ENCODE data around the gene NUDT9.
"Not testable (repeated sequence)": the region's sequence is repeated elsewhere in the genome, so short reads cannot be mapped to it uniquely, and the experiment has no call there.

NUDT9 gene

GRCh38 chr4:87422104-87423052 lies at the start of gene NUDT9:
TSS of gene NUDT9 (plus strand) at chr4:87422573. CDS start at chr4:87422906, 333 bp downstream.
- H3K9ac ChIP-seq (ENCODE audit: low read length), result peak within 1 kb of the TSS; percentile 90
- peak within 1 kb of the TSS; percentile 97 for H3K4me3 ChIP-seq (ENCODE audit: low read length)
- no peaks in the 10 kb centered on the region for H3K27me3 ChIP-seq (ENCODE audit: control insufficient read depth, insufficient read depth, low read length)
- no peaks in the 10 kb centered on the region for H3K36me3 ChIP-seq (ENCODE audit: control insufficient read depth, insufficient read depth, low read length)
- H3K27ac ChIP-seq (ENCODE audit: low read depth, low read length), result peak within 1 kb of the TSS; percentile 91
- no peaks in the 10 kb centered on the region for H3K4me1 ChIP-seq (ENCODE audit: control insufficient read depth, insufficient read depth, low read length)

DNA sequence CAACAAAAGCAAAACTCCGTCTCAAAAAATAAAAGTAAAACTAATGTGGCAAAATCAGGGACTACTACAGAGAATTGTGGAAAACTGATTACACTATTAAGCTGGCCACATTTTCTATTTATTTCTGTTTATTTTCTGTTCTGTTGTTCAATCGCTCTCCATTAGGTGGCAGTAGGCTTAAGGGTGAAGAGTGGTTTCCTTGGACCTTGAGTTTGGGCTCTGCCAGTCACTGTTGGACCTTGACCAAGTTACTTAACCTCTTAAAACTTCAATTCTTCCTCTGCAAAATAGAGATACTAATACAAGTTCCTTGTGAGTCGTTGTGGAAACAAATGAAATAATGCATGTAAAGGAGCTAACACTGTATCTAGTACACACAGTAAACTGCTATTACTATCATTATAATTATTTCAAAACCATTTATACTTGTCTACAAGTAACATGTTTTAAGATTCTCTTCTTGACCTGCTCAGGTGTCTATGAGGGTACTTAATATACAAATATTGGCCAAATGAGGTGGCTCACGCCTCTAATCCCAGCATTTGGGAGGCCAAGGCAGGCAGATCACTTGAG lies 46.6 kb upstream of the NUDT9 start:
- Histone ChIP-seq H3K27me3 (ENCODE audit: control insufficient read depth, insufficient read depth, low read length) (no peaks in the 10 kb centered on the region), H3K9ac (ENCODE audit: low read length) (no peak overlapping the region), H3K36me3 (ENCODE audit: control insufficient read depth, insufficient read depth, low read length) (peaks cover 7% of the 10 kb centered on the region), H3K4me1 (ENCODE audit: control insufficient read depth, insufficient read depth, low read length) (peaks cover 4% of the 10 kb centered on the region), H3K27ac (ENCODE audit: low read depth, low read length) (no peak overlapping the region), H3K4me3 (ENCODE audit: low read length) (no peak overlapping the region)

DNA sequence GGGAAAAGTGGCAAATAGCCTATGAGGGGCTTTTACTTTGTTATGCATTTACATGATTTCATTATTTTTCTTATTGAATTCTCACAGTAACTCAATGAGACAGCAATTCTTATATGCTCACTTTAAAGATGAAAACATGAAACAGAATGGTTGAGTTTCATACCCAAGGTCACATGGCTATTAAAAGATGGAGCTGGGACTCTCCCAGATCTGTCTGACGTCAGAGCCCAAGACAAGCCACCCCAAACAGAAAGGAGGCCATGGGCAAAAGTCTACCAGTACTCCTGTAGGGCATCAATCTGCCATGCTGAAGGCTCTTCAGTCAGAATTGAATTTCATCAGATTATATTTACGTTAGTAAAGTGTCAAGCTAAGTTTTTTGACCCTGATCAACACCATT lies 44.6 kb upstream of the NUDT9 start:
- H3K4me1 ChIP-seq (ENCODE audit: control insufficient read depth, insufficient read depth, low read length), result peaks cover 4% of the 10 kb centered on the region
- no peak overlapping the region for H3K9ac ChIP-seq (ENCODE audit: low read length)
- H3K27ac ChIP-seq (ENCODE audit: low read depth, low read length), result no peak overlapping the region
- no peak overlapping the region for H3K4me3 ChIP-seq (ENCODE audit: low read length)
- H3K27me3 ChIP-seq (ENCODE audit: control insufficient read depth, insufficient read depth, low read length), result no peaks in the 10 kb centered on the region
- H3K36me3 ChIP-seq (ENCODE audit: control insufficient read depth, insufficient read depth, low read length), result peaks cover 4% of the 10 kb centered on the region

DNA sequence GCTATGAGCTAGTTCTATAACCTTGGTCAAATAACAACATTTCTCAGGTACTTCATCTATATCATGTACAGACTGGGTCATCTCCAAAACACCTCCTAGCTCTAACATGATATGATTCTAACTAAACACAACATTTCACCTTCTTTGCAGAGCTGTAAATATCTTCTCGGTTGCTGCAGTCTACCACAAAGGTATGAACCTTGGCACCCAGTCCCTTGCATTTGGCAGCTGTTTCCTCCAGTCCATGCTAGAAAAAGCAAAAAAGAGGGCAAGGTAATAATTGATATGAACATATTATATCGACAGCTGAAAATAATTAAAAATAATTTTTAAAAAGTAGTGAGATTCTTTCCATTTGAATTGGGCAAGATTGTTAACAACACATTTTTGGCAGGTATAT lies 40.3 kb upstream of the NUDT9 start:
- H3K4me1 ChIP-seq (ENCODE audit: control insufficient read depth, insufficient read depth, low read length), result no peaks in the 10 kb centered on the region
- H3K4me3 ChIP-seq (ENCODE audit: low read length), result no peak overlapping the region
- no peaks in the 10 kb centered on the region for H3K36me3 ChIP-seq (ENCODE audit: control insufficient read depth, insufficient read depth, low read length)
- no peaks in the 10 kb centered on the region for H3K27me3 ChIP-seq (ENCODE audit: control insufficient read depth, insufficient read depth, low read length)
- H3K27ac ChIP-seq (ENCODE audit: low read depth, low read length), result no peak overlapping the region
- no peak overlapping the region for H3K9ac ChIP-seq (ENCODE audit: low read length)

DNA sequence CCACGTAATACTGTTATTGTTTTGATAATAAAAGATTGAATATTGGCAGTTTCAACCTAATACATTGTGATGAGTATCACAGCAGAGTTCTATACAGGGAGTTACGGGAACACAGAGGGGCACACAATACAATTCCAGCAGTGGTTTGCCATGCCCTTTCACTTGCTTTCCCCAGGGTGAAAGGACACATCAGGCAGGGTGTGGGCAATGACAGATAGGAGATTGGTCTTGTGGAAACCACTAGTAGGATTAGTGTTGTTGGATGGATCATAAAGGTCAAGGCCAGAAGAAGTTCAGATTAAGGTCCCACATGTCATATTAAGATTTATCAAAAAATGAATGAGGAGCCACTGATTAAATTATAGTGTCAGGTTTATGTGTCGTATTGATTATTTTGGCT lies 39.4 kb upstream of the NUDT9 start:
- no peak overlapping the region for H3K27ac ChIP-seq (ENCODE audit: low read depth, low read length)
- no peak overlapping the region for H3K9ac ChIP-seq (ENCODE audit: low read length)
- no peaks in the 10 kb centered on the region for H3K36me3 ChIP-seq (ENCODE audit: control insufficient read depth, insufficient read depth, low read length)
- H3K4me3 ChIP-seq (ENCODE audit: low read length), result no peak overlapping the region
- no peaks in the 10 kb centered on the region for H3K4me1 ChIP-seq (ENCODE audit: control insufficient read depth, insufficient read depth, low read length)
- H3K27me3 ChIP-seq (ENCODE audit: control insufficient read depth, insufficient read depth, low read length), result no peaks in the 10 kb centered on the region

DNA sequence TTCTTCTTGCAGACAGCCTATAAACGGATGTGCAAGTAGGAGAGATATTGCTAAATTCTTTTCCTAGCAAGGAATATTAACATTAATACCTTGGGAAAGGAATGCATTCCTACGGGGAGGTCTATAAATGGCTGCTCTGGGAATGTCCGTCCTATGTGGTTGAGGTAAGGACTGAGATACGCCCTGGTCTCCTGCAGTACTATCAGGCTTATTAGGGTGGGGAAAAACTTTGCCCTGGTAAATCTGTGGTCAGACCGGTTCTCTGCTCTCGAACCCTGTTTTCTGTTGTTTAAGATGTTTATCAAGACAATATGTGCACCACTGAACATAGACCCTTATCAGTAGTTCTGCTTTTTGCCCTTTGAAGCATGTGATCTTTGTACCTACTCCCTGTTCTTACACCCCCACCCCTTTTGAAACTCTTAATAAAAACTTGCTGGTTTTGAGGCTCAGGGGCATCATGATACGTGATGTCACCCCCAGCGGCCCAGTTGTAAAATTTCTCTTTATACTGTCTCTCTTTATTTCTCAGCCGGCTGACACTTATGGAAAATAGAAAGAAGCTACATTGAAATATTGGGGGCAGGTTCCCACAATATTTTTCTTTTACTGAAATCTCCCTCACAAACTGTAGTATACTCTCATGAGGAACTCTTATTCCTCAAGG lies 37.8 kb upstream of the NUDT9 start:
- not testable (repeated sequence) for H3K9ac ChIP-seq (ENCODE audit: low read length); H3K4me3 ChIP-seq (ENCODE audit: low read length); H3K27ac ChIP-seq (ENCODE audit: low read depth, low read length); H3K4me1 ChIP-seq (ENCODE audit: control insufficient read depth, insufficient read depth, low read length); H3K36me3 ChIP-seq (ENCODE audit: control insufficient read depth, insufficient read depth, low read length); H3K27me3 ChIP-seq (ENCODE audit: control insufficient read depth, insufficient read depth, low read length)

- Histone ChIP-seq H3K4me1 (ENCODE audit: control insufficient read depth, insufficient read depth, low read length) (no peaks in the 10 kb centered on the region), H3K36me3 (ENCODE audit: control insufficient read depth, insufficient read depth, low read length) (no peaks in the 10 kb centered on the region), H3K9ac (ENCODE audit: low read length) (no peak overlapping the region), H3K27ac (ENCODE audit: low read depth, low read length) (no peak overlapping the region), H3K4me3 (ENCODE audit: low read length) (no peak overlapping the region), H3K27me3 (ENCODE audit: control insufficient read depth, insufficient read depth, low read length) (no peaks in the 10 kb centered on the region)
These were observed 35.1 kb upstream of the NUDT9 start for GRCh38 chr4:87387237-87387636.

DNA sequence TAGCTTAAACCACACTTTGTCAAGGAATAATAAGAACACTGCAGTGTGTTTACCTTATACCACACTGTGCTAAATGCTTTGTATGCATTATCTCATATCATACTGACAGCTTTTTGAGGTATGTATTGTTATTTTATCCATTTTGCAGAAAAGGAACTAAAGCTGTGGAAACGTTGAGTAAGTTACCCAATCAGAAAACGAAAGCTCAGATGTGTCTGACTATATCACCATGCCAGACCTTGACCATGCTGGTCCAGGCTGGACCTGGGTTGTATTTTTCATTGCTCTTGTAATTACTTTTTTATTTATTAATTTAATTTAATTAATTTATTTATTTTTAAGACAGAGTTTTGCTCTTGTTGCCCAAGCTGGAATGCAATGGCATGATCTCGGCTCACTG lies 33.5 kb upstream of the NUDT9 start:
- H3K9ac ChIP-seq (ENCODE audit: low read length), result no peak overlapping the region

DNA sequence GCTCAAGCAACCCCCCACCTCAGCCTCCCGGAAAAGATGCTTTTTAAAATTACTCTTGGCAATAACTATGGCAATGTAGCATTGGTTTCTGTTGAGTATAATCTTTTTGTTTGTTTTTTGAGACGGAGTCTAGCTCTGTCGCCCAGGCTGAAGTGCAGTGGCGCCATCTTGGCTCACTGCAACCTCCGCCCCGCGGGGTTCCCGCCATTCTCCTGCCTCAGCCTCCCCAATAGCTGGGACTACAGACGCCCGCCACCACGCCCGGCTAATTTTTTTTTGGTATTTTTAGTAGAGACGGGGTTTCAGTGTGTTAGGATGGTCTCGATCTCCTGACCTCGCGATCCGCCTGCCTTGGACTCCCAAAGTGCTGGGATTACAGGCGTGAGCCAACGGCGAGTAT lies 32.3 kb upstream of the NUDT9 start:
- not testable (repeated sequence) for H3K36me3 ChIP-seq (ENCODE audit: control insufficient read depth, insufficient read depth, low read length); H3K9ac ChIP-seq (ENCODE audit: low read length); H3K27me3 ChIP-seq (ENCODE audit: control insufficient read depth, insufficient read depth, low read length); H3K27ac ChIP-seq (ENCODE audit: low read depth, low read length); H3K4me1 ChIP-seq (ENCODE audit: control insufficient read depth, insufficient read depth, low read length)
- H3K4me3 ChIP-seq (ENCODE audit: low read length), result peak overlapping the region; percentile 97

More for the DNA sequence above, 33.5 kb upstream of the NUDT9 start:
- Histone ChIP-seq H3K36me3 (ENCODE audit: control insufficient read depth, insufficient read depth, low read length) (no peaks in the 10 kb centered on the region), H3K27me3 (ENCODE audit: control insufficient read depth, insufficient read depth, low read length) (no peaks in the 10 kb centered on the region), H3K4me1 (ENCODE audit: control insufficient read depth, insufficient read depth, low read length) (no peaks in the 10 kb centered on the region), H3K27ac (ENCODE audit: low read depth, low read length) (no peak overlapping the region), H3K4me3 (ENCODE audit: low read length) (peak overlapping the region; percentile 56)

DNA sequence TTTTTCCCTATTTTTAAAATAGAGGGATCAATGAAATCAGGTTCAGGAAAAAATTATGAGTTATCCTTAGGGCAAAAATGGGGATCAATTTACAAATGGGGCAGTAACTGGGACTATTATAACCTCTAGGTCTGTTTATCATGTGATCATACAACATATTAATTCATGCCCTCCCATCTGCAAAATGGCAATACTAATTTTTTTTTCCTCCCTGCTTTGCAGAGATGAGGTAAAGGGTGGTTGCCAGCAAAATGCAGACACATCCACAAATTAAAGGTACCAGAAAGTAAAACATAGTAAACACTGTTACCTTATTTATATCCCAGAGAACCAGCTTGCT lies 31.9 kb upstream of the NUDT9 start:
- Histone ChIP-seq H3K27ac (ENCODE audit: low read depth, low read length) (peak overlapping the region; percentile 92), H3K4me1 (ENCODE audit: control insufficient read depth, insufficient read depth, low read length) (no peaks in the 10 kb centered on the region), H3K27me3 (ENCODE audit: control insufficient read depth, insufficient read depth, low read length) (no peaks in the 10 kb centered on the region), H3K9ac (ENCODE audit: low read length) (peak overlapping the region; percentile 12), H3K4me3 (ENCODE audit: low read length) (peak overlapping the region; percentile 97), H3K36me3 (ENCODE audit: control insufficient read depth, insufficient read depth, low read length) (no peaks in the 10 kb centered on the region)

DNA sequence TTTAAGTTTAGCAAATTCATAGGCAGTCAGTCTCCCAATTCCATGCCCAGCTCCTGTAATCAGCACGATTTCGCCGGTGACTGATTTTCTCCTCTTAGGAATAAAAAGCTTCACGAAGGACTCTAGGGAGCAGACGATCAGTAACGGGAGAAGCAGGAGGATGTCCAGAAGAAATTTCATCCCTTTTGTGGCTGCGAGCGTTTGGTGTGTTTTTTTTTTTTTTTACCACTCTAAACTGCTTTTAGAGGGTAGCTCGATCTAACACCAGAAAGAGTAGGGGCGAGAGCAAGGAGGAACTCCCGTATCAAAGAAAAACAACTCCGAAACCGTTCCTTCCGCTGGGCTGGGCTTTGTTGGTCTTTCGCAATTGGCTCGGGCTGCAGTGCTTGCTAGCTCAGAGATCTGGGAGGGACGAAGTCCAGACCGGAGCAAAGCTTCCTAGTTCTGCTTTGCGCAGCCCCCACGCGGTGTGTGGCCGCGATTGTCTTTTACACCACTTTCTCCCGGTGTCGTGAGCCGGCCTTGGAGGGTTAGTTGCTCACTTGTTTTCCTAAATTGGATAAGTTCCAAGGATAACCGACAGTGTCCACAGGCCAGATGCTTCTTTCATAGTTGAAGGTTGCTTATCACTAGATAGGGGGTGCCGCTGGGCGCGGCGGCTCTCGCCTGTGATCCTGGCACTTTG lies 31.3 kb upstream of the NUDT9 start, which contains the start of gene HSD17B11:
Gene HSD17B11, minus strand, starts transcription at position 298 of the 685 bp plus-strand sequence. Its CDS starts 118 bp downstream, at position 180.
- Histone ChIP-seq H3K9ac (ENCODE audit: low read length) (peak within 1 kb of the TSS; percentile 92), H3K27me3 (ENCODE audit: control insufficient read depth, insufficient read depth, low read length) (no peaks in the 10 kb centered on the region), H3K4me3 (ENCODE audit: low read length) (peak within 1 kb of the TSS; percentile 97), H3K27ac (ENCODE audit: low read depth, low read length) (peak within 1 kb of the TSS; percentile 92), H3K4me1 (ENCODE audit: control insufficient read depth, insufficient read depth, low read length) (no peaks in the 10 kb centered on the region), H3K36me3 (ENCODE audit: control insufficient read depth, insufficient read depth, low read length) (no peaks in the 10 kb centered on the region)

GRCh38 chr4:87391576-87392054 lies 30.8 kb upstream of the NUDT9 start:
- no peaks in the 10 kb centered on the region for H3K36me3 ChIP-seq (ENCODE audit: control insufficient read depth, insufficient read depth, low read length)
- H3K27me3 ChIP-seq (ENCODE audit: control insufficient read depth, insufficient read depth, low read length), result no peaks in the 10 kb centered on the region
- no peaks in the 10 kb centered on the region for H3K4me1 ChIP-seq (ENCODE audit: control insufficient read depth, insufficient read depth, low read length)
- H3K9ac ChIP-seq (ENCODE audit: low read length), result peak overlapping the region; percentile 92
- peak overlapping the region; percentile 92 for H3K27ac ChIP-seq (ENCODE audit: low read depth, low read length)
- H3K4me3 ChIP-seq (ENCODE audit: low read length), result peak overlapping the region; percentile 97

Measured in rectal smooth muscle tissue (tissue), 1 donor.